ENCODE results near the gene HOXA3.

- TF ChIP-seq ZFP36 (IDR thresholded peaks at IDR 0.05; ENCODE audit: borderline replicate concordance, partially characterized antibody) (no peak), POLR2AphosphoS2 (conservative IDR thresholded peaks at IDR 0.05; ENCODE audit: low read length) (no peak), REST (IDR thresholded peaks at IDR 0.05) (no peak), CTCF (IDR thresholded peaks at IDR 0.05) (no peak), RFX5 (IDR thresholded peaks at IDR 0.05) (no peak), E2F6 (IDR thresholded peaks at IDR 0.05; ENCODE audit: borderline replicate concordance, low read depth) (peak; percentile 84), MAX (IDR thresholded peaks at IDR 0.05) (peak; percentile 56), RAD21 (conservative IDR thresholded peaks at IDR 0.05 in 1 of 2, IDR thresholded peaks at IDR 0.05 in 1 of 2) (no peak), SMC3 (IDR thresholded peaks at IDR 0.05) (no peak), EP300 (IDR thresholded peaks at IDR 0.05) (no peak)
These were observed 21.6 kb downstream of the HOXA3 start, which contains the start of gene HOXA4 for GRCh38 chr7:27130540-27131389.
